HG02571 (cell line): Measurements from ENCODE around the gene NDUFA13.

ENCODE experiments used
- ATAC-seq: cut with Tn5 transposase; IDR thresholded peaks from one replicate; pipeline ENCODE4 v1.9.1; 2021; ENCODE audit warnings: mild to moderate bottlenecking, moderate library complexity; ENCODE audit not compliant: unreplicated experiment

Gene NDUFA13

DNA sequence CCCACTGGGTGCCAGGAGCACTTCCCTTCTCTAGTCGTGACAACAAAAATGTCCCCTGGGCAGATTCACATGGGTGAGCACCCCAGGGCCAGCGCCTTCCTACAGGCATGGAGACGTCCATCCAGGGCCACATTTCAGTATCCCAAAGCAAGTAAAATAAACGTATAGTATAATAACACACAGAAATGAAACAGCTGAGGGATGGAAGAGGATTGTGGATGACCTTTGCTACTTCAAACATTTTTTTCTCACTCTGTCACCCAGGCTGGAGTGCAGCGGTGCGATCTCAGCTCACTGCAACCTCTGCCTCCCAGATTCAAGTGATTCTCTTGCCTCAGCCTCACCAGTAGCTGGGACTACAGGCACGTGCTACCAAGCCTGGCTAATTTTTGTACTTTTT lies 50.3 kb downstream of the NDUFA13 start:
- no peak for ATAC-seq

DNA sequence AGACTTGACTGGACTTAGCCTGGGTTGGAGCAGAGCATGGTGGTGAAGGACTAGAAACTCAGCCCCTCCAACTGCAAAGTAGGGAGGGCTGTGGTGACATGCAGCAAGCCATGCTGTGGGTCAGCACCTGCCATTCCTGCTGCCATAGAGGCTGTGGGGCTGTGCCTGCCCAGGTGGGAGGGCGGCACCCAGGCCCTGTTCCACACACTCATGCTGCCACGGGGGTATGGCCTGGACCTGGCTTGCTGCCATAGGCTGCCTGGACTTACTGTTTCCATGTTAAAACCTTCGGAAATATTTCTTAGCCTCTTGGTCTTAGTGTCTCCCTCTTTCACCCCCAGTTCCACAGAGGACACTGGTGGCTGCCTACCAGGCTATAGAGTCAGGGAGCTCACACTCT lies 51.4 kb downstream of the NDUFA13 start:
- no peak for ATAC-seq

GRCh38 chr19:19568802-19569756 lies 53.1 kb downstream of the NDUFA13 start:
- no peak for ATAC-seq

- ATAC-seq: no peak
Measured at GRCh38 chr19:19570571-19570970, 54.5 kb downstream of the NDUFA13 start.

DNA sequence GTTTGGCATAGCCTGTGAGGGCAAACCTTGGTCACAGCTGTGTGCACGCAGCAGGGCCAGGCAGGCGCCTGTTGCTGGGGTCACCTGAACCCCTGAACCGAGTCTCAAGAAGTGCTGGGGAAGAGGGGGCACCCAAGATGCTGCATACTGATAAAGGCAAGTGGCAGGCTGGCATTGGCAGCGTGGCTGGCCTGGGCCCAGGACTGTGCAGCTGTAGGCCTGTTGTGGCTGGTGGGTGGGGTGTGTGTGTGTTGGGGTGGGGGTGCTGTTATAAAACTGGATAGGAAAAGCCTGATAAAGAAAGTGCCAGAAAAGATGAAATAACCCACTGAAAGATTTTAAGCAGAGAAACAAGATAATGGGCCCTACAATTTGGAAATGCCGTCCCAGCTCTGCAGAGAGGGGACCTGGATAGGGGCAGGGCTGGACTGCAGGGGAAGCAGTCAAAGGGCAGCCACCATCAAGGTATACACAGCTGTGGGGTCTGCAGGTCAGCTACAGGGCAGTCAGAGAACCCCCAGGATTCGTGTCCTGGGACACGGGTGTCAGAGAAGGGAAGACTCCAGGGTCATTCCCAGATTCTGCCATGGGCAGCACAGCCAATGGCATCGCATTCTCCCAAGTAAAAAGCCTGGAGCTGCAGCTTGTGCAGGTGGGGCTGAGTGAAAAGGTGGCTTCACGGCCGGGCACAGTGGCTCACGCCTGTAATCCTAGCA lies 55.2 kb downstream of the NDUFA13 start:
- ATAC-seq: no peak

DNA sequence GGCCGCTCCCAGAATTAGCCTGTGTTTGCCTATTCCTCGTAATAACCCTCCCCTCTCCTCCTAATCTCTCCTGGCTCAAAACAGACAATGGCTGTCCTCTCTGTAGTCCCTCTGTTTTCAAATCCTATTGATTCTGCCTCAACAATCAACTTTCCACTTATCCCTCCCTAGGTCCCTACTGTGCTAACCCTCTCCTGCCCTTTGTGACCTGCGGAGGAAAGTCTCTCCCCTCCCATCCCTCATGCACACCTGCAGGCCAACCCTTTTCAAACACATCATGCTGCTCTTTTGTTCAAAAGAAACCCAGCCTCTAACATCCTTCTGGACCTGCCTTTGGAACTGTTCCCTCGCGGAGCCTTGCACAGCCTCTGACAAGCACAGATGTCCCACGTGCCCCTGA lies 59.4 kb downstream of the NDUFA13 start:
- no peak for ATAC-seq
